ENCODE data around the gene UEVLD. TPM values are rescaled to one million over a fixed set of nuclear protein-coding genes. Genes with fewer than 3 reads are reported as not detected.

UEVLD gene
- total and polyA plus RNA-seq, 2 donors (not counting 1 experiment from before 2014, with no cell fraction given): 25.9 to 29.0 TPM

- no peaks in the 10 kb centered on the region for H3K27me3 ChIP-seq (ENCODE audit: control insufficient read depth, insufficient read depth, low read length)
- H3K79me2 ChIP-seq (ENCODE audit: control insufficient read depth, insufficient read depth, low read length): no peaks in the 10 kb centered on the region
- H3K4me2 ChIP-seq (ENCODE audit: extremely low read depth, insufficient read depth, low read length): no peak overlapping the region
- H3K4me3 ChIP-seq (replicated peaks in 1 of 4; ENCODE audit: control extremely low read depth in 1 of 4, insufficient read depth in 1 of 4, low read depth in 3 of 4, low read length in 4 of 4): no peak overlapping the region
- no peak for DNase-seq (ENCODE audit: low read depth in 2 of 2)
- no peaks in the 10 kb centered on the region for H3K36me3 ChIP-seq (ENCODE audit: control insufficient read depth, insufficient read depth, low read length)
- no peak for TF ChIP-seq EZH2 (IDR thresholded peaks at IDR 0.05; ENCODE audit: low read length, missing control alignments)
- TF ChIP-seq, protein P1, sequence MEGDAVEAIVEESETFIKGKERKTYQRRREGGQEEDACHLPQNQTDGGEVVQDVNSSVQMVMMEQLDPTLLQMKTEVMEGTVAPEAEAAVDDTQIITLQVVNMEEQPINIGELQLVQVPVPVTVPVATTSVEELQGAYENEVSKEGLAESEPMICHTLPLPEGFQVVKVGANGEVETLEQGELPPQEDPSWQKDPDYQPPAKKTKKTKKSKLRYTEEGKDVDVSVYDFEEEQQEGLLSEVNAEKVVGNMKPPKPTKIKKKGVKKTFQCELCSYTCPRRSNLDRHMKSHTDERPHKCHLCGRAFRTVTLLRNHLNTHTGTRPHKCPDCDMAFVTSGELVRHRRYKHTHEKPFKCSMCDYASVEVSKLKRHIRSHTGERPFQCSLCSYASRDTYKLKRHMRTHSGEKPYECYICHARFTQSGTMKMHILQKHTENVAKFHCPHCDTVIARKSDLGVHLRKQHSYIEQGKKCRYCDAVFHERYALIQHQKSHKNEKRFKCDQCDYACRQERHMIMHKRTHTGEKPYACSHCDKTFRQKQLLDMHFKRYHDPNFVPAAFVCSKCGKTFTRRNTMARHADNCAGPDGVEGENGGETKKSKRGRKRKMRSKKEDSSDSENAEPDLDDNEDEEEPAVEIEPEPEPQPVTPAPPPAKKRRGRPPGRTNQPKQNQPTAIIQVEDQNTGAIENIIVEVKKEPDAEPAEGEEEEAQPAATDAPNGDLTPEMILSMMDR (conservative IDR thresholded peaks at IDR 0.05 in 1 of 2, IDR thresholded peaks at IDR 0.05 in 1 of 2; ENCODE audit: low read depth in 1 of 2, low read length in 2 of 2): no peak
- H3K9me3 ChIP-seq (ENCODE audit: control insufficient read depth, insufficient read depth, low read depth, low read length): no peaks in the 10 kb centered on the region
- no peak overlapping the region for H3K9ac ChIP-seq (ENCODE audit: insufficient read depth, low read length)
- H3K4me1 ChIP-seq (ENCODE audit: control insufficient read depth, extremely low read depth, insufficient read depth, low read length): no peaks in the 10 kb centered on the region
- no peak overlapping the region for H3K27ac ChIP-seq (ENCODE audit: insufficient read depth, low read length)
- no peaks in the 10 kb centered on the region for H4K20me1 ChIP-seq (ENCODE audit: control insufficient read depth, extremely low read depth, insufficient read depth, low read length)
- H2AFZ ChIP-seq (ENCODE audit: low read length): no peak overlapping the region
These were observed 40.5 kb downstream of the UEVLD start for GRCh38 chr11:18548001-18548400.

DNA sequence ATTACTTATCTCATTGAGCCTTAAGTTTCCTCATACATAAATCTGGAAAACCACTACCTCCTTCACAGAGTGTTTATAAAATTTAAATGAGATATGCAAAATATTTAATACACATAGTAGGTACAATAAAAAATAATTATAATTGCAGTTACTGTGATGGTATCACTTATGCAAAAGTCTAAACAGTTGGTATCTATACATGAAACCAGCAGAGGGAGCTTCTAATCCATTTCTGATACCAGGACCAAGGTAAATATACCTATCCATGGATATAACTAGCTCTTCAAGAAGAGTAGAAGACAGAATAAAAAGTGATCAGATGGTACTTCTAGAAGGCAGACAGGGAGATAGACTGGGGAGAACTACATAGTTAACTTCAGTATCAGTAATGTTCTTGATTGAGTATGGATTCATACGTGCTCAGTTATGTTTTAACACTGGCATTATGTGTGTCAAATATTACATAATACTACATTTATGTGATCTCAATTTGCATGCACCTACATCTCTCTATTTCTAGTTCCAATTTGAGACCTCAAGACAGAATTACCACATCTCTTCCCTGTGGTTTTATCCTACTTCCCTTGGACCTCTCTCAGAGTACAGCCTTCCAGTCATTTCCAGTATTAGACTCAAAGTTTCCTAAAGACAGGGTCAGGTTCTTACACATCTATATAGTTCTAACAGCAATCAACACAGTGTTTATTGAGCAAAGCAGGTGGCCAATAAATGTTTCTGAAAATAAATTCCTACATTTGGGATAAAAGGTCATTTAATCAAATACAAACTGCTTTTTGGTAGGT is 48.1 kb downstream of the UEVLD start:
- H3K27me3 ChIP-seq (ENCODE audit: control insufficient read depth, insufficient read depth, low read length): no peaks in the 10 kb centered on the region
- no peaks in the 10 kb centered on the region for H3K79me2 ChIP-seq (ENCODE audit: control insufficient read depth, insufficient read depth, low read length)
- H3K4me2 ChIP-seq (ENCODE audit: extremely low read depth, insufficient read depth, low read length): no peak overlapping the region
- no peak overlapping the region for H2AFZ ChIP-seq (ENCODE audit: low read length)
- no peaks in the 10 kb centered on the region for H3K36me3 ChIP-seq (ENCODE audit: control insufficient read depth, insufficient read depth, low read length)
- no peak overlapping the region for H3K4me3 ChIP-seq (replicated peaks in 1 of 4; ENCODE audit: control extremely low read depth in 1 of 4, insufficient read depth in 1 of 4, low read depth in 3 of 4, low read length in 4 of 4)
- H3K4me1 ChIP-seq (ENCODE audit: control insufficient read depth, extremely low read depth, insufficient read depth, low read length): no peaks in the 10 kb centered on the region
- H3K9me3 ChIP-seq (ENCODE audit: control insufficient read depth, insufficient read depth, low read depth, low read length): no peaks in the 10 kb centered on the region
- no peaks in the 10 kb centered on the region for H4K20me1 ChIP-seq (ENCODE audit: control insufficient read depth, extremely low read depth, insufficient read depth, low read length)
- no peak overlapping the region for H3K9ac ChIP-seq (ENCODE audit: insufficient read depth, low read length)
- peak; percentile 6 to 27 for DNase-seq (ENCODE audit: low read depth in 2 of 2)
- TF ChIP-seq, protein P1 (conservative IDR thresholded peaks at IDR 0.05 in 1 of 2, IDR thresholded peaks at IDR 0.05 in 1 of 2; ENCODE audit: low read depth in 1 of 2, low read length in 2 of 2): peak in 1 of 2 donors; percentile 36
- no peak for TF ChIP-seq EZH2 (IDR thresholded peaks at IDR 0.05; ENCODE audit: low read length, missing control alignments)
- H3K27ac ChIP-seq (ENCODE audit: insufficient read depth, low read length): no peak overlapping the region

DNA sequence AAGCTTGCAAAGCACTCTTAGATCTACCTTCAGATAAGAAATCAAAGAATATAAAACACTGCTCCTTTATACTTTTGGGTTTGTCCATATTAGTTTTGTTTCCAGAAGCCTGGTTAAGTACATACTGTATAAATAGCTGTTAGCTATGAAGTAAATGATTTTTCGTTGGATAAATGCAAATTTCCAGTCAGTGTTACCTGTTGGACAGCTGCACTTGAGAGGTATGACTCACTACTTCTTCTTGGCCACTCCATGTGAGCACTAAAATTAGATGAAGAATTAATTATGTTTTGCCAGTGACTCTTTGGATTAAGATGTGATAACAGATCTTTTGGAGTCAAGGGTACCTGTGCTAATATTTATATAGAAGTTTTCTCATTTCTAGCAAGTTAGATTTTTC is 52.3 kb downstream of the UEVLD start:
- H3K27me3 ChIP-seq (ENCODE audit: control insufficient read depth, insufficient read depth, low read length): no peaks in the 10 kb centered on the region
- peaks cover 2% of the 10 kb centered on the region for H3K36me3 ChIP-seq (ENCODE audit: control insufficient read depth, insufficient read depth, low read length)
- no peak for TF ChIP-seq EZH2 (IDR thresholded peaks at IDR 0.05; ENCODE audit: low read length, missing control alignments)
- TF ChIP-seq, protein P1 (conservative IDR thresholded peaks at IDR 0.05 in 1 of 2, IDR thresholded peaks at IDR 0.05 in 1 of 2; ENCODE audit: low read depth in 1 of 2, low read length in 2 of 2): no peak
- H3K4me1 ChIP-seq (ENCODE audit: control insufficient read depth, extremely low read depth, insufficient read depth, low read length): no peaks in the 10 kb centered on the region
- no peak overlapping the region for H3K4me2 ChIP-seq (ENCODE audit: extremely low read depth, insufficient read depth, low read length)
- H4K20me1 ChIP-seq (ENCODE audit: control insufficient read depth, extremely low read depth, insufficient read depth, low read length): no peaks in the 10 kb centered on the region
- no peak overlapping the region for H3K27ac ChIP-seq (ENCODE audit: insufficient read depth, low read length)
- H3K9me3 ChIP-seq (ENCODE audit: control insufficient read depth, insufficient read depth, low read depth, low read length): no peaks in the 10 kb centered on the region
- no peak overlapping the region for H3K4me3 ChIP-seq (replicated peaks in 1 of 4; ENCODE audit: control extremely low read depth in 1 of 4, insufficient read depth in 1 of 4, low read depth in 3 of 4, low read length in 4 of 4)
- no peak for DNase-seq (ENCODE audit: low read depth in 2 of 2)
- H2AFZ ChIP-seq (ENCODE audit: low read length): no peak overlapping the region
- H3K9ac ChIP-seq (ENCODE audit: insufficient read depth, low read length): no peak overlapping the region
- no peaks in the 10 kb centered on the region for H3K79me2 ChIP-seq (ENCODE audit: control insufficient read depth, insufficient read depth, low read length)
